Chondrocyte (in vitro differentiated cells): ENCODE data around the gene GLUL. TPM values are rescaled to one million over a fixed set of nuclear protein-coding genes. Genes with fewer than 3 reads are reported as not detected.

Experiments
- DNase-seq: peaks from one replicate; pipeline ENCODE4 v3.0.0; 2021; ENCODE audit warnings: mixed read lengths, low spot score
- H3K27ac Mint-ChIP-seq: one replicate; pipeline ENCODE4 v1.8.0; 2021; ENCODE audit warnings: mild to moderate bottlenecking, moderate library complexity, mixed read lengths; ENCODE audit not compliant: unreplicated experiment
- H3K27me3 Mint-ChIP-seq: 2 replicates; pipeline ENCODE4 v1.8.0; 2021; ENCODE audit warnings: low read depth, mixed read lengths
- H3K36me3 Mint-ChIP-seq: 2 replicates; pipeline ENCODE4 v1.8.0; 2021; ENCODE audit warnings: low read depth, mixed read lengths
- H3K4me1 Mint-ChIP-seq: 2 replicates; pipeline ENCODE4 v1.8.0; 2021; ENCODE audit warnings: low read depth, mild to moderate bottlenecking, mixed read lengths
- H3K4me3 Mint-ChIP-seq: one replicate; pipeline ENCODE4 v1.8.0; 2021; ENCODE audit warnings: mild to moderate bottlenecking, moderate library complexity, mixed read lengths; ENCODE audit not compliant: unreplicated experiment
- H3K9me3 Mint-ChIP-seq: 2 replicates; pipeline ENCODE4 v1.8.0; 2021; ENCODE audit warnings: low read depth, mixed read lengths
- total RNA-seq: library from RNA; stranded (reverse); gene quantifications from 3 replicates; pipeline ENCODE4 v1.2.1, GENCODE V29; 2021
- TF ChIP-seq, protein P1 (sequence below): fragments of 200-600 bp; sonication (generic); IDR thresholded peaks from 2 replicates; pipeline ENCODE4 v1.5.0; 2021; ENCODE audit warnings: antibody characterized with exemption, mild to moderate bottlenecking, moderate library complexity

Gene GLUL
- total RNA-seq, 1 donor from 2014 or later = 94.4 TPM

DNA sequence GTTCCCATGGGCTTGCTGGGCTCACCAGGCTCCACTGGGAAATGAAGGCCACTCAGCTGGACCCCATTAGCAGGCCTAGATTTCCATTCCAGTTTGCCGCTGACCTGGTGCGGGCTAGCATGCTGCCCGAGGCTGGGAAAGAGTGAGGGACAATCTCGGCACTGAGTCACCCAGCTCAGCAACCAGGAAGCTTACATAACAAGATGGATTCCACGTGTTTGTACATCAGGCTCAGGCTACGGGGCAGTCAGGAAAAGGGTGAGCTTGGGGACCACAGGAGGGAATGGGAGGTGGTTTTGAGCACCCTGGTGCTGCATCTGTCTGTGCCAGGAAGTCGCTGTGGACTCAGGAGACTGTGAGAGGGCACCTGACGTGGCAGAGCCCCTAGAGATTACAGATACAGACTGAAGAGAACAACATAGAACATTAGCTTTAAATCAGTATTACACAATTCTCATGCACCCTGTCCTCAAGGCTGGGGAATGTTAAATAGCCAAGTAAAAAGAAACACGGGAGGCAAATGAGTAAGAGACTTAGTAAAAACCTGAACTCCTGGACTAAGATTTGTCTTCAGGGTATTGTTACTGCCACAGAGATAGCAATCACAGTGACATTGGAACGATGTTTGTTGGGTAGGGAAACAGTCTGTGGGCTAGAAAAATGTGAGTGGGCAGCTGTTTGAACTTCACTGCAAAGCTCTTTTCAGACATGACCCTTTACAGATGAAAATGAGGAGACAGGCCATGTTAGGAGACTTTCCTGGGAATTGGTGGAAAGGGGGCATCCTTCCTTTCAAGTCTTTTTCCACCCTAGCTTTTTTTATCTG, 51.1 kb downstream of the GLUL start:
- Mint-ChIP-seq H3K27me3 (peaks cover 15% of the 10 kb centered on the region), H3K4me3 (no peak overlapping the region), H3K27ac (peak overlapping the region; percentile 1), H3K36me3 (no peaks in the 10 kb centered on the region), H3K4me1 (peaks cover 5% of the 10 kb centered on the region), H3K9me3 (no peaks in the 10 kb centered on the region)
- no peak for DNase-seq
- TF ChIP-seq, protein P1, sequence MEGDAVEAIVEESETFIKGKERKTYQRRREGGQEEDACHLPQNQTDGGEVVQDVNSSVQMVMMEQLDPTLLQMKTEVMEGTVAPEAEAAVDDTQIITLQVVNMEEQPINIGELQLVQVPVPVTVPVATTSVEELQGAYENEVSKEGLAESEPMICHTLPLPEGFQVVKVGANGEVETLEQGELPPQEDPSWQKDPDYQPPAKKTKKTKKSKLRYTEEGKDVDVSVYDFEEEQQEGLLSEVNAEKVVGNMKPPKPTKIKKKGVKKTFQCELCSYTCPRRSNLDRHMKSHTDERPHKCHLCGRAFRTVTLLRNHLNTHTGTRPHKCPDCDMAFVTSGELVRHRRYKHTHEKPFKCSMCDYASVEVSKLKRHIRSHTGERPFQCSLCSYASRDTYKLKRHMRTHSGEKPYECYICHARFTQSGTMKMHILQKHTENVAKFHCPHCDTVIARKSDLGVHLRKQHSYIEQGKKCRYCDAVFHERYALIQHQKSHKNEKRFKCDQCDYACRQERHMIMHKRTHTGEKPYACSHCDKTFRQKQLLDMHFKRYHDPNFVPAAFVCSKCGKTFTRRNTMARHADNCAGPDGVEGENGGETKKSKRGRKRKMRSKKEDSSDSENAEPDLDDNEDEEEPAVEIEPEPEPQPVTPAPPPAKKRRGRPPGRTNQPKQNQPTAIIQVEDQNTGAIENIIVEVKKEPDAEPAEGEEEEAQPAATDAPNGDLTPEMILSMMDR = no peak

- no peak overlapping the region for H3K27ac Mint-ChIP-seq
- H3K4me3 Mint-ChIP-seq = no peak overlapping the region
- no peaks in the 10 kb centered on the region for H3K36me3 Mint-ChIP-seq
- DNase-seq = no peak
- TF ChIP-seq, protein P1 = no peak
- peaks cover 5% of the 10 kb centered on the region for H3K4me1 Mint-ChIP-seq
- peaks cover 21% of the 10 kb centered on the region for H3K27me3 Mint-ChIP-seq
- no peaks in the 10 kb centered on the region for H3K9me3 Mint-ChIP-seq
Observed at GRCh38 chr1:182339684-182340083, 51.9 kb downstream of the GLUL start.

DNA sequence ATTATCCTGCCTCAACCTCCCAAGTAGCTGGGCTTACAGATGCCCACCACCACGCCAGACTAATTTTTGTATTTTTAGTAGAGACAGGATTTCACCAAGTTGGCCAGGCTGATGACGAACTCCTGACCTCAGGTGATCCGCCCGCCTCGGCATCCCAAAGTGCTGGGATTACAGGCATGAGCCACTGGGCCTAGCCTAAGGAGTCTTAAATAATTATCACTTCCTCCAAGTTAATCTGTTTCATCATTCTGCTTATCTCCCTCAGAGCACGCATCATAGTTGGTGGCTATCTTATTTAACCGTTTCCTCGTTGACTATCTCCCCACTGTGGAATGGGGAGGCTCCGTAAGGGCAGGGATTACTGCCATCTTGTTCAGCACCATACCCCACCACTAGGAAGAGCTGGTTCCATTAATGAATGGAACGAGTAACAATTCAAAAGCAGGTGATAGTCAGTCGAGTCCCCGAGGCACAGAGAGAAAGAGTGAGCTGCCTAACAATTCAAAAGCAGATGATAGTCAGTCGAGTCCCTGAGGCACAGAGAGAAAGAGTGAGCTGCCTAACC, 52.7 kb downstream of the GLUL start:
- no peaks in the 10 kb centered on the region for H3K9me3 Mint-ChIP-seq
- H3K4me1 Mint-ChIP-seq = peaks cover 5% of the 10 kb centered on the region
- H3K27ac Mint-ChIP-seq = no peak overlapping the region
- no peak overlapping the region for H3K4me3 Mint-ChIP-seq
- H3K27me3 Mint-ChIP-seq = peaks cover 25% of the 10 kb centered on the region
- DNase-seq = no peak
- TF ChIP-seq, protein P1 = no peak
- no peaks in the 10 kb centered on the region for H3K36me3 Mint-ChIP-seq

- Mint-ChIP-seq H3K4me1 (peaks cover 5% of the 10 kb centered on the region), H3K27me3 (peaks cover 26% of the 10 kb centered on the region), H3K27ac (no peak overlapping the region), H3K4me3 (no peak overlapping the region), H3K36me3 (no peaks in the 10 kb centered on the region), H3K9me3 (no peaks in the 10 kb centered on the region)
- TF ChIP-seq, protein P1 = no peak
- DNase-seq = no peak
Observed at GRCh38 chr1:182337736-182338571, 53.6 kb downstream of the GLUL start.
